Measurements from ENCODE around the gene SETD2.
"Not testable (repeated sequence)": the region's sequence is repeated elsewhere in the genome, so short reads cannot be mapped to it uniquely, and the experiment has no call there.

Gene SETD2

GRCh38 chr3:47036145-47036544 is 127.8 kb downstream of the SETD2 start:
- DNase-seq (ENCODE audit: low read depth), result no peak
- no peak for TF ChIP-seq CTCF (IDR thresholded peaks at IDR 0.05; ENCODE audit: low read depth, low read length, missing control alignments)
- H3K4me3 ChIP-seq (ENCODE audit: low read depth, low read length), result no peak overlapping the region

- no peak for DNase-seq (ENCODE audit: low read depth)
- no peak for TF ChIP-seq CTCF (IDR thresholded peaks at IDR 0.05; ENCODE audit: low read depth, low read length, missing control alignments)
- H3K4me3 ChIP-seq (ENCODE audit: low read depth, low read length), result no peak overlapping the region
Measured at GRCh38 chr3:47035645-47036044, 128.3 kb downstream of the SETD2 start.

- no peak overlapping the region for H3K4me3 ChIP-seq (ENCODE audit: low read depth, low read length)
- no peak for DNase-seq (ENCODE audit: low read depth)
- TF ChIP-seq CTCF (IDR thresholded peaks at IDR 0.05; ENCODE audit: low read depth, low read length, missing control alignments), result no peak
Measured at GRCh38 chr3:47034868-47035489, 128.9 kb downstream of the SETD2 start.

GRCh38 chr3:47031041-47031440 is 132.9 kb downstream of the SETD2 start:
- not testable (repeated sequence) for H3K4me3 ChIP-seq (ENCODE audit: low read depth, low read length); DNase-seq (ENCODE audit: low read depth)

GRCh38 chr3:47028667-47029066 is 135.2 kb downstream of the SETD2 start:
- H3K4me3 ChIP-seq (ENCODE audit: low read depth, low read length), result no peak overlapping the region
- DNase-seq (ENCODE audit: low read depth), result no peak
- TF ChIP-seq CTCF (IDR thresholded peaks at IDR 0.05; ENCODE audit: low read depth, low read length, missing control alignments), result no peak

- DNase-seq (ENCODE audit: low read depth), result no peak
- TF ChIP-seq CTCF (IDR thresholded peaks at IDR 0.05; ENCODE audit: low read depth, low read length, missing control alignments), result no peak
Measured at GRCh38 chr3:47028146-47028545, 135.8 kb downstream of the SETD2 start.

DNA sequence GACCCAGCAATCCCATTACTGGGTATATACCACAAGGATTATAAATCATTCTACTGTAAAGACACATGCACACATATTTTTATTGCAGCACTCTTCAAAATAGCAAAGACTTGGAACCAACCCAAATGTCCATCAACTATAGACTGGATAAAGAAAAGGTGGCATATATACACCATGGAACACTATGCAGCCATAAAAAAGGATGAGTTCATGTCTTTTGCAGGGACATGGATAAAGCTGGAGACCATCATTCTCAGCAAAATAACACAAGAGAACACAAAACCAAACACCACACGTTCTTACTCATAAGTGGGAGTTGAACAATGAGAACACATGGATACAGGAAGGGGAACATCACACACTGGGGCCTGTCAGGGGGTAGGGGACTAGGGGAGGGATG is 137.5 kb downstream of the SETD2 start:
- not testable (repeated sequence) for H3K4me3 ChIP-seq (ENCODE audit: low read depth, low read length); DNase-seq (ENCODE audit: low read depth)

More at GRCh38 chr3:47028146-47028545, 135.8 kb downstream of the SETD2 start:
- H3K4me3 ChIP-seq (ENCODE audit: low read depth, low read length), result no peak overlapping the region

GRCh38 chr3:47024932-47025331 is 139.0 kb downstream of the SETD2 start:
- no peak overlapping the region for H3K4me3 ChIP-seq (ENCODE audit: low read depth, low read length)
- TF ChIP-seq CTCF (IDR thresholded peaks at IDR 0.05; ENCODE audit: low read depth, low read length, missing control alignments), result no peak
- no peak for DNase-seq (ENCODE audit: low read depth)

All from GM12864 (cell line).